ENCODE data around the gene CD86.

CD86 gene

DNA sequence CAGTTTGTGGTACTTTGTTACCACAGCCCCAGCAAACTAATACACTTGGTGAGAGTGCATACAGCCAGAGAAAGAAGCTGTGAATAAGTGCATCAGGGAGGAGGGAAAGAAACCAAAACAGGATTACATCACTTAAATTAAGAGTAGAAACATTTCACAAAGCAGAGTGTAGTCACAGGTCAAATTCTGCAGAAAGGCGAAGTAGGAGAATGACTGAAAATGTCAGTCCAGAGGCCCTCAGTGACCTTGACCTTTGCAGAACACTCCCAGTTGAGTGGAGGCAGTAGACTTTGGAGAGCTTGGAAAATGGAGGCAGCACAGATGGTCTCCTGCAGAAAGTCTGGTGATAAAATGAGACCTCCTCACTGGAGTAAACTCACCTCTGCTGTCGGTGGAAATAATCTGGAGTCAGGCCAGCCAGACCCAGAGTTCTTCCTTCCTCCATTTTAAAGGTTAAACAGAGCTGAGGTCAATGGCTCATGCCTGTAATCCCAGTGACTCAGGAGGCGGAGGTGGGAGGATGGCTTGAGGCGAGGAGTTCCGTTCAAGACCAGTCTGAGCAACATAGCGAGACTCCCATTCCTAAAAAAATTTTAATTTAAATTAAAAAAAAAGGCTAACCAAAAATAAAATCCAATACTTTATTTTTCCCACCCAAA is 5.0 kb downstream of the CD86 start:
- no peak for DNase-seq

DNA sequence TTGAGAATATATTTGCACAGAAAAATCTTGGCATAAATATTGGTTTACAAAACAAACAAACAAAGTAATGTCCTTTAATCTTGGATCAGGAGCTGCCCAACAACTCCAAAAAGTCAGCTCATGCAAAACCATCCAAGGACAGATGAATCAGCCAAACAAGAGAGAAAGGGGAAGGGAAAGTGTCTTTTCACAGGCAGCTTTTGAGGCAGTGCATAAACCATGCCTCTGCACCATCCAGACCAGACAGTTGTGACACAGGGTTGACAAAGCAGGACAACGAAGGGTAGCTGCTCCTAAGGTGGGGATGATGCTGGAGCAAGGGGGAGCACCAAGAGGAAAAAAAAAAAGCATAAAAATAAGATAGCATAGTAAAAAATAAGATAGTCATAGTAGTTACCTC is 8.7 kb downstream of the CD86 start:
- no peak for DNase-seq

- no peak for DNase-seq
Measured at GRCh38 chr3:122064326-122064725, 9.2 kb downstream of the CD86 start.

- DNase-seq, result no peak
Measured at GRCh38 chr3:122066331-122067213, 11.4 kb downstream of the CD86 start.

GRCh38 chr3:122067214-122067550 is 12.0 kb downstream of the CD86 start:
- DNase-seq, result no peak

- no peak for DNase-seq
Measured at GRCh38 chr3:122067588-122068240, 12.6 kb downstream of the CD86 start.

DNA sequence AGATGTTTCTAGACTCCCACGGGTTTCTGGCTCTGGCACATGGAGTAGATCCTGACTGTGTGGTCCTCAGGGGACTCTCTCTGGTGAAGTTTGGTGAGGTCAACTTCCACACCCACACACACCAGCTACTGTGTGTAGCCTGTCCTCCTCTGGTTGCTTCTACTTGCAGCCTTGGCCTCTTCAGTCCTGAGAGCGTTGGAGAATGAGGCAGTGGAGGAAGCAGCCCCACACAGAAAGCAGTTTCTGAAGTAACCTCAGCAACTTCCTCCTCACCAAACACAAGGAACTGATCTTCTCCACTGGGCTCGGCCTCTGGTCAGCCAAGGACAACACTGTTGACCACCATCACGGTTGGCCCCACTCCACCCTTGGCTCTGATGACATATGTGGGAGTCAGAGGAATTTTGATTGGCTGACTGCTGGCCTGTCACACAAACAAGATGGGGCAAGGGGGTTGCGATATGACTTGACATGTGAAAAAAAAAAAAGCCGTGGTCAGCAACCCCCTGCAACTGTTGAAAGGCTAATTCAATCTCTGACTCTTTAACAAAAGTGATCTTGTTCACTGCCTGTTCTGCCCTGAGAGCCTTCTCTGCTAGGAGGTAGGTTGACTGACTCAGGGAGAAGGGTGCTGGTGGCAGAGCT is 19.6 kb downstream of the CD86 start:
- no peak for DNase-seq

DNA sequence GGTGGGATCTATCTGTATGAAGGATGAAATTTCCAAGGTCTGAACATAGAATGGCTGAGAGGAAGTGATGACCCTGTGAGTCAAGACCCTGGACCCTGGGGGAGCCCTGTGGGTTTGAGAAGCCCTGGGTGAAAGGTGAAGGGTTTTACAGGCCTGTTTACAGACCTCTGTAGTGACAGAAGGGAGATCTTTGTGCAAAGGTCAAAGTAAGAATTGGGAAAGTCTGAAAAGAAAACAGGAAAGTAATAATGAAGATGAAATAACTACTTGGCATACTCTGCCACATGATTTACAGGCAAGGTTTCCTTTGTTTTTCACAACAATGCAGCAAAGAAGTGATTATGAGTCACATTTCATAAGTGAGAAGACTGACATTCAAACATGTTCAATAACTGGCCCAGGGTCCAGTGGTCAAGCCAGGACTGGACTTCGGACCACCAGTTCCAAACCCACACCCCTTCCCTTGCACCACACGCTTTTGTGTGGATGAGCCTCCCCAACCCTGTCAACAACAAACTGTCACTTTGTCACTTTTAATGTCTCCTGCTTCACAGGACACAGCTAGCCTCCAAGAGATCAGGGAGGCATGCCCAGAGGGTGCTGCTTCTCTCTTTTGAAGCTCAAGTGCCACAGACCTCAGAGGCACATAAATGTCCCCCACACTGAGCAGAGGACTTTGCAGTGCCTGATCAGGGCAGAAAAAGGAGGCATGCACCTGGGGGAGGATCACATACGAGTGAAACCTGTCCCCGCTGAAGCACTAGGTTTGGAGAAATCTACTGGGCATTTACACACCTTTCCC is 21.5 kb downstream of the CD86 start:
- DNase-seq, result no peak

DNA sequence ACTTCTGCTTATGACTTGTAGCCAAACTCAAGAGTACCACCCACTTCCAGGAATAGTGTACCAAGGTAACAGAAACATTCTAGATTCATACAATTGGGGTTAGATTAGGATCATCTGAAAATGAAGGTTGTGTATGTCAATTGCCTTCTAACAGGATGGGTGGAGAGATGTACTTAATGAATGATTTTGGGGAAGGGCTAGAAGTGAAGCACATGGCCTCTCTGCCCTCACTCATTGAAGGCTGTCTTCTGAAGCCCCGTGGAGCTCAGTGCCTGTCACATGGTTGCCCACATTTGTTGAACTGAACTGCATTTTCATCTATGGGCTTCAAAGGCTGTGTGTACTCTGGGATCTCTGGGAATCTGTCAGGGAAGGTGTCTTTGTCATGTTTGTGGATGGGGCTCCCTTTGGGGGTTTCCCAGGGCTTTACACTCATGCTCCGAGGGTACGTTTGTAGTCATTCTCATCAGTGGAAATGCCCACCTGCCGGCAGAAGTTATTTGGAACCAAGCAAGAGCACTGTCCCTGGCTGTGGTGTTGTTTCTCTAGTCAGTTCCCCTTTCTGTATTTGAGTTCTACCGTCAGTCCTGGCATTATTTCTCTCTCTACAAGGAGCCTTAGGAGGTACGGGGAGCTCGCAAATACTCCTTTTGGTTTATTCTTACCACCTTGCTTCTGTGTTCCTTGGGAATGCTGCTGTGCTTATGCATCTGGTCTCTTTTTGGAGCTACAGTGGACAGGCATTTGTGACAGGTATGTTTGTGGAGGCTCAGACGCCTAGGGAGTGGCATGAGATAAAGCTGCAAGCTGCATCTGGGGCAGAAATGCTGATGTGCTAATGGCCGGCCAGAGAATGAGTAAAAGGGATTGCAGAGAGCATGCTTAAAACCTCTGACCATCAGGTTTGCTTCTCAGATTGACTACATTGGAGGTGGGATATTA is 22.4 kb downstream of the CD86 start:
- DNase-seq, result no peak

DNA sequence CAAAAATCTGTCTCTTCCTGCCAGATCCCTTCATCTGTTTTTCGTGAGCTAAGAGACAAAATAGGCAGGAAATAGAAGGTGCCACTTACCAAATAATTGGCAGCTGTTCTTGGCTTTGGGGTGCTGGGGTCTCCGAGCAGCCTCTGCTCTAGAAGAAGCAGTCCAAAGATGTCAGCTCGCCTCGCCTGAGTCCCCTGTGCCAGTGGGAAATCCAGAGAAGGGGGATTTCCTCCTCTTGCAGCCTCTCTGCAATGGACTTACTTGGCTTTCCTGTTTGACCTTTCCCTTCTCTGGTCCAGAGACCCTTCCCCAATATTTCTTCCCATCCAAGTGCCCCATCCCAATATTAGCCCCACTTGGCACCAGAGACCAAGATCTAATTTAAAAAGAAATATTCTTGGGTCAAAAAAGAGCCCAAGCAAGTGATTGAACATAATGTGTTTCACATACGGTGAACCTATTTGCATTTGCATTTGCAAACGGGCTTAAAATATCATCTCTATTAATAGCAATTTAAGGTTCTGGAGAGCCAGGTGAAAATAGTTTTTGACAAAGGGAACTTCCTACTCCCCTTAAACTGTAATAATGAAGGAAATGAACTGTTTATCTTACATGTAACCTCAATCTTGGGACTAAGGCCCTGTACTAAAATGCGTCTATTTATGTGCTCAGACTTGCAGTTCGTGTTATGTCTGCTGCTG is 23.2 kb downstream of the CD86 start:
- no peak for DNase-seq

- no peak for DNase-seq
Measured at GRCh38 chr3:122079524-122080206, 24.5 kb downstream of the CD86 start.

- no peak for DNase-seq
Measured at GRCh38 chr3:122080207-122080587, 25.0 kb downstream of the CD86 start.

- no peak for DNase-seq
Measured at GRCh38 chr3:122081543-122082247, 26.5 kb downstream of the CD86 start.

DNA sequence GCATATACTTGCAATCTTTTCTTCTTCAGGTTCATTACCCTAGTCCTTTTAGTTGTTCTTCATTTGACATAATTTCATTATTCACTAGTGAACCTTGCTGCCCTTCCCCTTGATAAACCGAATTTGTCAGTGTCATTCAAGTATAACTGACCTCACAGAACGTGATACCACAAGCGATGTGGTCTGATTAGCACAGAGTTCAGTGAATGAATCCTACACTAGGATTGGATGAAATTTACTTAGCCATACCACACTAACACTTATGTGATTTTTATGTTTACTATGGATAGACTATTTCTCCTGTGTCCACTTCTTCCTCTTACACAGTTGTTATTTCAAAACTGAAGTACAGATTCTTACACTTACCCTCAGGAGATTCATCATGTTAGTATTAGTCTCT is 27.2 kb downstream of the CD86 start:
- no peak for DNase-seq

- DNase-seq, result no peak
Measured at GRCh38 chr3:122084799-122085198, 29.6 kb downstream of the CD86 start.

- DNase-seq, result no peak
Measured at GRCh38 chr3:122085673-122086072, 30.5 kb downstream of the CD86 start.

GRCh38 chr3:122088531-122088930 is 33.4 kb downstream of the CD86 start:
- DNase-seq, result no peak

- no peak for DNase-seq
Measured at GRCh38 chr3:122091602-122092295, 36.6 kb downstream of the CD86 start.
